ENCODE measurements around the gene CHRNA3. TPM values are rescaled to one million over a fixed set of nuclear protein-coding genes. Genes with fewer than 3 reads are reported as not detected.

Gene CHRNA3
- total RNA-seq, 2 donors from 2014 or later, result 0.23 to 0.97 TPM

DNA sequence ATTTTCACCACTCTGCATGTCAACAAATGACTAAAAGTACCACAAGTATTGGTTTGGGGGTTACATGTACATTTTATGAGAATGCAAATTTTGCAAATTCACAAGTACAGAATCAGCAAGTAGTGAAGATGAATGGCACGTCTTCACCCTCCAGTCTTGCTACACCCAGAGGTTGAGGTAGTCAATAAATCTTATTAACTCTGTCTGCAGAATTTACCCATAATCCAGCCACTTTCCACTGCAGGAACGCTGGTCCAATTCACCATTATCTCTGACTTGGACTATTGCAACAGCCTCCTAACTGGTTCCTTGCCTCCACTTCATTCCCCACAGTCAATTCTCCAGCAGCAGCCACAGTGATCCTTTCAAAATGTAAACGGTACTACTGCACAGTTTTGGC, 70.0 kb downstream of the CHRNA3 start:
- Histone ChIP-seq H3K9me3 (no peaks in the 10 kb centered on the region), H3K36me3 (peaks cover 7 to 13% of the 10 kb centered on the region in 2 donors), H3K4me3 (no peak overlapping the region), H3K27ac (no peak overlapping the region), H3K27me3 (replicated peaks; ENCODE audit: insufficient read depth) (no peaks in the 10 kb centered on the region), H3K4me1 (replicated peaks) (peaks cover 3% of the 10 kb centered on the region)
- TF ChIP-seq POLR2AphosphoS5 (IDR thresholded peaks at IDR 0.05) (no peak), POLR2A (IDR thresholded peaks at IDR 0.05) (no peak)
- TF ChIP-seq, protein P1, sequence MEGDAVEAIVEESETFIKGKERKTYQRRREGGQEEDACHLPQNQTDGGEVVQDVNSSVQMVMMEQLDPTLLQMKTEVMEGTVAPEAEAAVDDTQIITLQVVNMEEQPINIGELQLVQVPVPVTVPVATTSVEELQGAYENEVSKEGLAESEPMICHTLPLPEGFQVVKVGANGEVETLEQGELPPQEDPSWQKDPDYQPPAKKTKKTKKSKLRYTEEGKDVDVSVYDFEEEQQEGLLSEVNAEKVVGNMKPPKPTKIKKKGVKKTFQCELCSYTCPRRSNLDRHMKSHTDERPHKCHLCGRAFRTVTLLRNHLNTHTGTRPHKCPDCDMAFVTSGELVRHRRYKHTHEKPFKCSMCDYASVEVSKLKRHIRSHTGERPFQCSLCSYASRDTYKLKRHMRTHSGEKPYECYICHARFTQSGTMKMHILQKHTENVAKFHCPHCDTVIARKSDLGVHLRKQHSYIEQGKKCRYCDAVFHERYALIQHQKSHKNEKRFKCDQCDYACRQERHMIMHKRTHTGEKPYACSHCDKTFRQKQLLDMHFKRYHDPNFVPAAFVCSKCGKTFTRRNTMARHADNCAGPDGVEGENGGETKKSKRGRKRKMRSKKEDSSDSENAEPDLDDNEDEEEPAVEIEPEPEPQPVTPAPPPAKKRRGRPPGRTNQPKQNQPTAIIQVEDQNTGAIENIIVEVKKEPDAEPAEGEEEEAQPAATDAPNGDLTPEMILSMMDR (IDR thresholded peaks at IDR 0.05), result no peak
- intact Hi-C loops (cut with DNase I), result no loop called here
- no peak for DNase-seq (ENCODE audit: low spot score)
- WGBS, result 74% methylated on average over 3 of the region's 3 CpGs

- no peak overlapping the region for H3K4me3 ChIP-seq
- H3K36me3 ChIP-seq, result peaks cover 7 to 13% of the 10 kb centered on the region in 2 donors
- H3K4me1 ChIP-seq (replicated peaks), result peaks cover 3% of the 10 kb centered on the region
- no peaks in the 10 kb centered on the region for H3K9me3 ChIP-seq
- no peaks in the 10 kb centered on the region for H3K27me3 ChIP-seq (replicated peaks; ENCODE audit: insufficient read depth)
- H3K27ac ChIP-seq, result no peak overlapping the region
- 62% methylated on average over 6 of the region's 6 CpGs for WGBS
- TF ChIP-seq, protein P1 (IDR thresholded peaks at IDR 0.05), result no peak
- TF ChIP-seq POLR2AphosphoS5 (IDR thresholded peaks at IDR 0.05) (no peak), POLR2A (IDR thresholded peaks at IDR 0.05) (no peak)
- no peak for DNase-seq (ENCODE audit: low spot score)
- intact Hi-C loops (cut with DNase I), result no loop called here
These were observed 70.6 kb downstream of the CHRNA3 start for GRCh38 chr15:78550194-78550593.

Small RNAs within 50 kb of the gene (small RNA-seq; reads per million reads assigned to genes)
- gene AC067863.2, result 0 reads per million in 2 donors

Other genes with a start within 250 kb of the CHRNA3 start
- 10 to 100 TPM; 30.5 to 39.0 TPM for gene IREB2, start 182.8 kb downstream of the CHRNA3 start, total RNA-seq
- 10 to 100 TPM in 1 of 2 donors, 1 to 10 TPM in 1; 6.2 to 11.2 TPM for gene HYKK, start 113.4 kb downstream of the CHRNA3 start, total RNA-seq
- gene PSMA4, start 80.6 kb downstream of the CHRNA3 start, total RNA-seq, result 100 to 1,000 TPM in 1 of 2 donors, 10 to 100 TPM in 1; 62.8 to 174 TPM
- 1 to 10 TPM; 1.9 to 2.0 TPM for gene CHRNA5, start 55.5 kb downstream of the CHRNA3 start, total RNA-seq
- 1 to 10 TPM in 1 of 2 donors, not detected in 1; 3.0 TPM for gene CHRNB4, start 20.2 kb upstream of the CHRNA3 start, total RNA-seq
- gene ADAMTS7, start 190.5 kb upstream of the CHRNA3 start, total RNA-seq, result 1 to 10 TPM; 1.6 to 7.8 TPM

Measured in prostate gland (tissue), 2 donors.